Amniotic stem cell (primary cell): ENCODE results near the gene ABCA13.

ENCODE experiments used
- DNase-seq: peaks from one replicate; lab custom pipeline; 2025; lab: John Stamatoyannopoulos, UW

Gene ABCA13

DNA sequence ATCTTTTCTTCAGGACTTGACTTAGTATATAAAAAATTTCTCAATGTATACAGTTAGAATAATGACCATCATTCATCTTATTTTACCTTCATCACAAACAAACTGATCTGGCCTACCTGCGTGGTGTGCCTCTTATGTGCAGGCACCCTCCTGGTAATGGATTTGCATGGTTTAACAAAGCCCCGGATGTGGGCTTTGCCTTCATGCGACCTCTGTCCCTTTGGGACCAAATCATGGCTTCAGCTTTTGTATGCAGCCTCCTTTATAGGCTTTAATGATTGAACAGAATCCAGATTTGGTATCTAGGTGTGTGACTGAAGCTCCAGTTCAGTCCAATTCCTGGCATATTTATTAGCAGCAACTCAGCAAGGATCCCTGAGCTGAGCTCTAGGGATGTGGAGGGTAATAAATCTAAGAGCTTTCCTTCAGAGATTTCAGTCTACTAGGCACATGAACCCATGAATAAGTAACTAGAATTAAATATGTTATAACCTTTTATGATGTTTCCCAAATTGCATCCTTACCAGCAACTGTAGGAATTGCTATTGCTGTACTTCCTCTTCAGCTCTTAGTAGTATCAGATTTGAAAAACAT is 256.9 kb downstream of the ABCA13 start:
- DNase-seq: no peak

DNA sequence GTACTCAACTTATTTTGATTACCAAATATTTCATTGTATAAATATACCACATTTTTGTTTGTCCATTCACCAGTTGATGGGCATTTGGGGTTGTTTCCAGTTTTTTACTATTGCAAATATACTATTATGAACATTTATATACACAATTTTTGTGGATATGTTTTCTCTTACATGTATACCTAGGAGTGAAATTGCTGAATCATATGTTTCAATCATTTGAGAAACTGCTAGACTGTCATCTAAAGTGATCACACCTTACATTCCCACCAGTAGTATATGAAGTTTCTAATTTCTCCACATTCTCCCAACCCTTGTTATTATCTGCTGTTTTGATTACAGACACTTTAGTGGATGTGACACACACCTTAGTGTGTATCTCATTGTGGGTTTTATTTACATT is 257.9 kb downstream of the ABCA13 start:
- DNase-seq: no peak

DNA sequence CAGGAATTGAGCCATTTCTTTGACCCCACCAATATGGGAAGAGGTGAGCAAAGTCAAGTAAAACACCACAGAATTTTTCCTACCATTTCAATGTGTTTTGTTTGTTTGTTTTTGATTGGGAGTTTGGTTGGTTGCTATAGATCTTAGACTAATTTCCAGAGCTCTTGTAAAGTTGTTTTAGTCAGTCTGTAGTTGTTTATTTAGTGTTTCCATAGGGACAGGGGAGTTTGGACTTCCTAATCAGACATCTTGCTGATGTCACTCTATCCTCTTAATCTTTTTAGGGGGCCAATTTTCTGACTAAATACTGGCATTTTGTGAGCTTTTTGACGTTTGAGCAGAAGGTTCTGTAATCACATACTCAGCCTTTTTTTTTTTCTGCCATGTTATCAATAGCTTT is 266.9 kb downstream of the ABCA13 start:
- no peak for DNase-seq

GRCh38 chr7:48441848-48442492 is 270.7 kb downstream of the ABCA13 start:
- DNase-seq: no peak

- no peak for DNase-seq
Measured at GRCh38 chr7:48443051-48443450, 271.8 kb downstream of the ABCA13 start.

GRCh38 chr7:48446721-48447120 is 275.5 kb downstream of the ABCA13 start:
- DNase-seq: no peak

DNA sequence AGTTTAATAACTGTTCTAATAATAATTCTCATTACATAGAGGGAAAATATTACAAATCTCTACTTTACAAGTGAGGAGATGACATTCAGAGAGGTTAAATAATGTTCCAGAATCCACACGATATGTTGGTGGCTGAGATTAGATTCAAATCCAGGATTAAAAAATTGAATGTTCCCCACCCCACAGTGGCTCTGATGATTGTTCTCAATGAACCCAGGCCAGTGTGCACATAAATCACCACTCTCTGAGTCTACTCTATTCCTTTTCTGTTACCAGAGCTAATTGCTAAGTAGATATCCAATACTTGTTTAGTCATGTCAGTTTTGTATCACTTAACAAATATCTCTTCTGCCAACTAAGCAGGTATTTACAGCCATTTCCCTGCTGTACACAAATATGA is 281.0 kb downstream of the ABCA13 start:
- no peak for DNase-seq

DNA sequence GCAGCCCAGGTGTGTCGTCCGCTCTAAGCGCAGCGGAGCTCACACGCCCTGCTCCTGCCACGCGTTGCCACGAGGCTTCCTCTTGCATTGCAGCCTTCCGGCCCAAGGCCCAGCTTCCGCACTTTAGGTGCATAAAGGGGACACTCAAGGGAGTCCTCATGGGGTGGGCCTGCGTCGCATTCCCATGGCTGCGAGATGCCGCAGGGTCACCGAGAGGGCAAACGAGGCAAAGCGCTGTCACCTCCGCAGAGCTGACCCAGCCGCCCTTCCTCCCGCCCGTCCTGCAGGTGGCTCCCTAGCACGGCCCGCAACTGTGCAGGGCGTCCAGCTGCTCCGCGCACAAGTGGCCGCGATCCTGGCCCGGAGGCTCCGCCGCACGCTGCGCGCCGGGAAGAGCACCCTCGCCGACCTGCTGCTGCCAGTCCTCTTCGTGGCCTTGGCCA is 283.5 kb downstream of the ABCA13 start:
- DNase-seq: no peak

- DNase-seq: no peak
Measured at GRCh38 chr7:48455363-48455762, 284.1 kb downstream of the ABCA13 start.

- no peak for DNase-seq
Measured at GRCh38 chr7:48458701-48459524, 287.7 kb downstream of the ABCA13 start.

DNA sequence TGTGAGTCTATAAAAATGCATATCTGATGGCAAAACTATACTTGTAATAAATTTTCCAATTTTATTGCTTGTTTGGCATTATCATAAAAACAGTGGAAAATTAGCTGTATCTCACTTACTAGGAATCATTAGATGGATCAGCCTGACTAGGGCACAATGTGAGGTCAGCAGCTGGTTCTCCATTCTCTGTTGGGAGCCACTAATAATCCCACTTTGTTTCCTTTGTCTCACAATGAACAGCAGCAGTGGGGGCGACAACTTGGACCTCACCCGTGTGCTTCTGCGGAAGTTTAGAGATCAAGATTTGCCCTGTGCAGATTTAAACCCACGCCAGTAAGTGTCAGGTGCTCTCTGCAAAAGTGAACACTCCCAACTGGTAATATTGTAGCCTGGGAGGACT is 295.5 kb downstream of the ABCA13 start:
- no peak for DNase-seq

DNA sequence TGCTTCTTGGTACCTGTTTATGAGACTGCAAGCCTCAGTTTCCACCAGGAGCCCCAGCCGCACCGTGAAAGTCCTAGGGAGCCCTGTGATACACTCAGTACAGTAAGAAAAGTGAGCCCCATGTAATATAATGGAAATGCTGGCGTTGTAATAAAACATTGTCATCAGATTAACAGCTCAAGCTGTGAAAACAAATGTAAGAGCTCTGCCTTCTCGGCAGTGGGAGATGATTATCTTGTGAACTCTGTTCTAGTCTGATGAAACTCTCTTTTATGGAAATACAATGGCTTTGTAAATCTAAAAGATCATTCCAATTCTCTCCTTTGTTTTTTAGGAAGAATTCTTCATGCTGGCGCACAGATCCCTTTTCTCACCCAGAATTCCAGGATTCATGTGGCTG is 299.9 kb downstream of the ABCA13 start:
- no peak for DNase-seq

DNA sequence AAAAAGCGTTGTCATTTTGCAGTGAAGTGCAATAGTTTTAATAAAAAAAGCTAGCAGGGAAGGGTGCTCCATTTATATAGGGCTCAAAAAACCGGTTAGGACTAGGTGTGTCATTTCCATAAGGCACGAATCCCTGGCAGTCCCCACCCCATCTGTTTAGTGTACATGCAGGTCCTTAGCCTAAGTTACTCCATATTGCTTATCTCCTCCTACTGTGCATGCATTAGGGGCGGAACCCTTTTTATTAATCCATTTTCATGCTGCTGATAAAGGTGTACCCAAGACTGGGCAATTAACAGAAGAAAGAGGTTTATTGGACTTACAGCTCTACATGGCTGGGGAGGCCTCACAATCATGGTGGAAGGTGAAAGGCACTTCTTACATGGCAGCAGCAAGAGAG is 301.4 kb downstream of the ABCA13 start:
- DNase-seq: no peak

DNA sequence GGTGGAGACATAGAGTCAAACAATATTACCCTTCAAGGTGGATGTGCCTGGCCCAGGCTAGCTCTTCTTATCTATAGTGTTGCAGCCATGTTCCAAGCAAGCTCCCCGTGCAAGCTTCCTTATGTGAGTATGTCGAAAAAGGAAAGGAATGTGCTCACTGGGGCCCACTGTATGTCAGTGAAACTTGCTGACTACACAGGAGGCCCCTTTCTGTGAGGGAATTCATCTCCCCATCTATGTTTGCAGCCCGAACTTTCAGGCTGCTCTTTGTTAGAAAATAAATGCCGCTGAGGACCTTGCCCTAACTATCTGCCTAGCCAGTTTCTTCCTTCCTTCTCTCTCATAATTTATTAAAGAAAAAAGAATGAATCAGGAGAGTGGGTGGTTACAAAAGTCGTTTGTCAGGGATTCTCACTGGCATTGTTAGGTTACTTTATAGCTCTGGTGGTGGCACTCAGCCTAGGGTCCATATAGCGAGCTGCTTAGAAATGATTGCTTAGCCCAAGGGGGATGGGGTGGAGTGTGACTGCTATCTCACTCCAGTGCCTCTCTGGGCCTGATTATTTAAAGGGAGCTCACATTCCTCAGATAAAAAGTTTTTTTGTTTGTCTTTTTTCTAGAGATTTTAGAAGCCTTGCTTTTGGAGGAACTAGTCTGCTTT is 302.1 kb downstream of the ABCA13 start:
- DNase-seq: no peak

DNA sequence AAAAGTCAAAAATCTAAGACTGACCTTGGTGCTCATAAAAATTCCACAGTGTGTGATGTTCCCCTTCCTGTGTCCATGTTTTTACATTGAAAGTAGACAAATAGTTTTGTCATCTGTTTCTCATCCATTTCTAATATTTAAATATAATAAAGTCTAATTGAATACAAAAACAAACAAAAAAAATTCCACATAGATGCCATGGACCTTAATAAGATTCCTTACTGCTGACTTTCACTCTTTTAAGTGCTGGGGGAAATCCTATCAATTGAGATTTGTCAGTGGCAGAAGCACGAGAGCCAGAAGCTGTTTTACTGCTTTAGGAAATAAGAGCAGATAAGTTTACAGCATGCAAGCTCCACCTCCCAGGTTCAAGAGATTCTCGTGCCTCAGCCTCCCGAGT is 310.0 kb downstream of the ABCA13 start:
- DNase-seq: no peak

DNA sequence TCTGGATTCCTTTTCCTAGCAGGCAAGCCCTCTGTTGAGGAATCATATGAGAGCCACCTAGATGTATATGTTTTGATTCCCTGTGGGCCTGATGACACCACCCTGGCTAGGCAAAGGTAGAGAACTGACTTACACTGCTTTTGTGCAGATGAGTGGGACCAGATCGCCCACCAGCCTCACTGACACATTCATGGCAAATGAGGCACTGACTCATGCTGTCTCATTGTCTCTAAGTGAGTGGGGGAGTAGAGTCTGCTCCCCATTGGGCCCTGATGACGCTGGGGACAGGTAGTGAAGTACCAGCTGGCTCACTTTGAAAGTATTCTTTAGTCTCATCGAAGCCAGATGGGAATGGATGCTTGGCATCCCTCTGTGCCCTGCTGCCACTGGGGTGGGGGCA is 326.3 kb downstream of the ABCA13 start:
- no peak for DNase-seq

DNA sequence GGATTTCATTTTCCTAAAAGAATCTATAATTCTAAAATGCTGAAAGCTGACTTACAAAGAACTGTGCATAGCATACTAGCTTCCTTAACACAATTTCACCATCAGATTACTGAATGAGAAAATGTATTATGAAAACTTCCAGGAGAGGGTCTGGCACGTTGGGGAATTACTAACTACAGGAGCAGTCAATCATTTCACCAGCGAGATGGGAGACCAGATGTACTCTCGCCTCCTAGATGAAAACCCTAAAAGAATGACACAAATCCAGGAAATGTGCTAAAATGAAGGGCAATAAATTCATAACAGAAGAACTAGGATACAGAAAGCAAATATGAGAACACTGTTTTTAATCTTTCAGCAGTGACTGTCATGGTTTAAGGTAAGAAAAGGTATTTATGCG is 330.8 kb downstream of the ABCA13 start:
- no peak for DNase-seq

- DNase-seq: no peak
Measured at GRCh38 chr7:48505051-48505450, 333.8 kb downstream of the ABCA13 start.

DNA sequence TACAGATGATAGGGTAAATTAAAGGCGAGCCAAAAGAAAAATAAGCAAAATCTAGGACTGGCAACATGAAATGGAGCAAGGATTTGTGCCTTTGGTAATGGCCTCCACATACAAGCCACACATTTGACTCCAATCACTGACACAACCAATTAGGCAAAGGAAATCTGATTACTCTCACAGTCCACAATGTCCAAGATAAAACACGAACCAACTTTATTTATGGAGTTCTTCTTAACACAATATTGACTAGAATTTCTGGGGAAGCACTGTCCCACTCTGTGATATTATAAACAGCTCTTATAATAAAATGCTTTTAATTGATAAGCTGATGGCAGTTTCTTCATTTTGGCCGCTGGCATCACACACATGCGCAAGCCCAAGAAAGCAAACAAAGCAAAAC is 334.2 kb downstream of the ABCA13 start:
- no peak for DNase-seq

GRCh38 chr7:48506569-48506968 is 335.3 kb downstream of the ABCA13 start:
- no peak for DNase-seq

DNA sequence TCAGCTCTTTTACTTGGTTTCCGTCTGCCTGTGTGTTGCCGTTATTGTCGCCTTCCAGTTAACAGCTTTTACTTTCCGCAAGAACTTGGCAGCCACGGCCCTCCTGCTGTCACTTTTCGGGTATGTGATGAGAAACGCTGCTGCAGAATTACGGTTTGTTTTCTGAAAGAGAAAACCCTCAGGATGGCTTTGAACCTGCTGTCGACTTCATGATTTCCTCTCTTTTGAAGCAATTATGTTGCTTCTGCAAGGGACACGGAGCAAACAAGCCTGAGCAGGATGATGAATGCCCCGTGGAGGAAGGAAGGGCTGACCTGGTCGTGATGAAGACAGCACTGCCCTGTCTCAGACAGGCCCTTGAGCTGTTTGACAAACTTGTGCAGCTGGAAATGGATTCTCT is 339.8 kb downstream of the ABCA13 start:
- no peak for DNase-seq

GRCh38 chr7:48512892-48513291 is 341.6 kb downstream of the ABCA13 start:
- no peak for DNase-seq

GRCh38 chr7:48515171-48515570 is 343.9 kb downstream of the ABCA13 start:
- DNase-seq: no peak
